ENCODE data around the gene GLB1L2. TPM values are rescaled to one million over a fixed set of nuclear protein-coding genes. Genes with fewer than 3 reads are reported as not detected.

Gene GLB1L2
- total and polyA plus RNA-seq, 2 of the 13 experiments (the other 11 are each of a cell fraction or from before 2014, with no cell fraction given) = 0.59 to 0.69 TPM

GRCh38 chr11:134405436-134405835, 73.6 kb downstream of the GLB1L2 start:
- no CpG with 5 or more reads among the region's 8 CpGs for WGBS (ENCODE audit: low lambda C conversion rate)
- ChIA-PET POLR2A (no interaction called here), CTCF (ENCODE audit: low intra/inter-chr PET ratio, low total read pairs) (no interaction called here)
- intact Hi-C loops (cut with micrococcal nuclease; ENCODE audit: unreplicated experiment) (no loop called here), in situ Hi-C loops (cut with HindIII; ENCODE audit: extremely low pct_ligation_motif_present, low pct_unique_long_range_greater_than_20kb) (no loop called here)
- Histone ChIP-seq H4K20me1 (ENCODE audit: insufficient read depth, low read length) (no peaks in the 10 kb centered on the region), H3K4me3 (replicated peaks in 1 of 3; ENCODE audit: insufficient read depth in 1 of 3, low read depth in 2 of 3, low read length in 3 of 3) (no peak overlapping the region), H3K79me2 (ENCODE audit: insufficient read depth, low read length) (no peaks in the 10 kb centered on the region), H3K36me3 (replicated peaks in 1 of 2; ENCODE audit: control insufficient read depth in 1 of 2, insufficient read depth in 2 of 2, low read length in 2 of 2) (no peaks in the 10 kb centered on the region), H3K27ac (ENCODE audit: extremely low read length, insufficient read depth, low read length) (no peak overlapping the region), H2AFZ (ENCODE audit: low read length) (no peak overlapping the region), H3K9ac (ENCODE audit: insufficient read depth, low read depth, low read length) (no peak overlapping the region), H3K27me3 (ENCODE audit: control insufficient read depth in 1 of 2, insufficient read depth in 2 of 2, low read length in 2 of 2) (peaks cover 3 to 43% of the 10 kb centered on the region in 2 experiments; a peak in 4 of 5 replicates), H3K9me3 (ENCODE audit: low read length) (no peaks in the 10 kb centered on the region), H3K4me1 (ENCODE audit: insufficient read depth, low read length) (no peaks in the 10 kb centered on the region), H3K4me2 (ENCODE audit: low read depth, low read length) (no peak overlapping the region)
- BruUV-seq (replicated peaks) = no TSS peak
- DNase-seq (ENCODE audit: low spot score) (no peak), FAIRE-seq (no peak), ATAC-seq (no peak)
- TF ChIP-seq IKZF1 (IDR thresholded peaks at IDR 0.05) = no peak
- no peak for TF ChIP-seq CHD4 (IDR thresholded peaks at IDR 0.05; ENCODE audit: borderline replicate concordance, low read length)
- no peak for TF ChIP-seq SNAPC2 (CRISPR knock-in tag; IDR thresholded peaks at IDR 0.05)
- TF ChIP-seq, protein P1, sequence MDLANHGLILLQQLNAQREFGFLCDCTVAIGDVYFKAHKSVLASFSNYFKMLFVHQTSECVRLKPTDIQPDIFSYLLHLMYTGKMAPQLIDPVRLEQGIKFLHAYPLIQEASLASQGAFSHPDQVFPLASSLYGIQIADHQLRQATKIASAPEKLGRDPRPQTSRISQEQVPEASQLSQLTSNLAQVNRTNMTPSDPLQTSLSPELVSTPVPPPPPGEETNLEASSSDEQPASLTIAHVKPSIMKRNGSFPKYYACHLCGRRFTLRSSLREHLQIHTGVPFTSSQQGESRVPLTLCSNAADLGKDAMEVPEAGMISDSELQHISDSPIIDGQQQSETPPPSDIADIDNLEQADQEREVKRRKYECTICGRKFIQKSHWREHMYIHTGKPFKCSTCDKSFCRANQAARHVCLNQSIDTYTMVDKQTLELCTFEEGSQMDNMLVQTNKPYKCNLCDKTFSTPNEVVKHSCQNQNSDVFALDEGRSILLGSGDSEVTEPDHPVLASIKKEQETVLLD (CRISPR knock-in tag; IDR thresholded peaks at IDR 0.05; ENCODE audit: low read depth) = no peak
- TF ChIP-seq CEBPB (IDR thresholded peaks at IDR 0.05; ENCODE audit: borderline replicate concordance, low read depth, low read length) = 0 out of 2 replicates have a peak, but pooled peaks have one; percentile 27
- no peak for TF ChIP-seq RAD21 (CRISPR knock-in tag; IDR thresholded peaks at IDR 0.05)

DNA sequence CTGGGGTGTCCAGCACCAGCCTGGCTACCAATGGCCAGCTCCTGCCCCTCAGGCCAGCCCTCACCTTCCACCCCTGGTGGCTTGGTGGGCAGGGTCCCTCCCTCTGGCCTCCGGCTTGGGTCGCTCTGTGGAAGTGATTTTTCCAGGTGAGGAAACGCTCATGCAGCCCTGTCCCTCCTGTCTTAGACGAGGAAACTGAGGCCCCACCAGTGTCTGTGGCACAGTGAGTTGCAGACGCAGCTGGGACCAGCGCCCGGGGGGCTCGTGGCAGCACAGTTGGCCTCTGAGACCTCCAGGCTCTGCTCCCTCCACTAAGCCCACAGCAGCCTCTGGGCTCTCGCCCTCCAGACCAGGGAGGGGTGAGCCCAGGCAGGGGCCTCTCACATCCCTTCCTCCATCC, 74.1 kb downstream of the GLB1L2 start:
- H3K27ac ChIP-seq (ENCODE audit: extremely low read length, insufficient read depth, low read length) = no peak overlapping the region
- ChIA-PET POLR2A (no interaction called here), CTCF (ENCODE audit: low intra/inter-chr PET ratio, low total read pairs) (no interaction called here)
- WGBS (ENCODE audit: low lambda C conversion rate) = 0% methylated on average over 2 of the region's 9 CpGs
- no peak overlapping the region for H3K9ac ChIP-seq (ENCODE audit: insufficient read depth, low read depth, low read length)
- H3K4me3 ChIP-seq (replicated peaks in 1 of 3; ENCODE audit: insufficient read depth in 1 of 3, low read depth in 2 of 3, low read length in 3 of 3) = no peak overlapping the region
- intact Hi-C loops (cut with micrococcal nuclease; ENCODE audit: unreplicated experiment) (no loop called here), in situ Hi-C loops (cut with HindIII; ENCODE audit: extremely low pct_ligation_motif_present, low pct_unique_long_range_greater_than_20kb) (no loop called here)
- H2AFZ ChIP-seq (ENCODE audit: low read length) = no peak overlapping the region
- TF ChIP-seq, protein P2, sequence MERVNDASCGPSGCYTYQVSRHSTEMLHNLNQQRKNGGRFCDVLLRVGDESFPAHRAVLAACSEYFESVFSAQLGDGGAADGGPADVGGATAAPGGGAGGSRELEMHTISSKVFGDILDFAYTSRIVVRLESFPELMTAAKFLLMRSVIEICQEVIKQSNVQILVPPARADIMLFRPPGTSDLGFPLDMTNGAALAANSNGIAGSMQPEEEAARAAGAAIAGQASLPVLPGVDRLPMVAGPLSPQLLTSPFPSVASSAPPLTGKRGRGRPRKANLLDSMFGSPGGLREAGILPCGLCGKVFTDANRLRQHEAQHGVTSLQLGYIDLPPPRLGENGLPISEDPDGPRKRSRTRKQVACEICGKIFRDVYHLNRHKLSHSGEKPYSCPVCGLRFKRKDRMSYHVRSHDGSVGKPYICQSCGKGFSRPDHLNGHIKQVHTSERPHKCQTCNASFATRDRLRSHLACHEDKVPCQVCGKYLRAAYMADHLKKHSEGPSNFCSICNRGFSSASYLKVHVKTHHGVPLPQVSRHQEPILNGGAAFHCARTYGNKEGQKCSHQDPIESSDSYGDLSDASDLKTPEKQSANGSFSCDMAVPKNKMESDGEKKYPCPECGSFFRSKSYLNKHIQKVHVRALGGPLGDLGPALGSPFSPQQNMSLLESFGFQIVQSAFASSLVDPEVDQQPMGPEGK (CRISPR knock-in tag; IDR thresholded peaks at IDR 0.05) = no peak
- TF ChIP-seq ARID2 (CRISPR knock-in tag; IDR thresholded peaks at IDR 0.05; ENCODE audit: borderline replicate concordance) (no peak), ZNF891 (CRISPR knock-in tag; IDR thresholded peaks at IDR 0.05) (no peak), CC2D1A (CRISPR knock-in tag; IDR thresholded peaks at IDR 0.05) (no peak), ZNF274 (CRISPR knock-in tag; IDR thresholded peaks at IDR 0.05) (no peak), DRAP1 (CRISPR knock-in tag; IDR thresholded peaks at IDR 0.05) (no peak)
- ATAC-seq (no peak), DNase-seq (ENCODE audit: low spot score) (no peak), FAIRE-seq (no peak)
- no peaks in the 10 kb centered on the region for H3K4me1 ChIP-seq (ENCODE audit: insufficient read depth, low read length)
- H3K9me3 ChIP-seq (ENCODE audit: low read length) = no peaks in the 10 kb centered on the region
- no peaks in the 10 kb centered on the region for H3K79me2 ChIP-seq (ENCODE audit: insufficient read depth, low read length)
- BruUV-seq (replicated peaks) = no TSS peak
- no peaks in the 10 kb centered on the region for H4K20me1 ChIP-seq (ENCODE audit: insufficient read depth, low read length)
- H3K4me2 ChIP-seq (ENCODE audit: low read depth, low read length) = no peak overlapping the region
- no peaks in the 10 kb centered on the region for H3K36me3 ChIP-seq (replicated peaks in 1 of 2; ENCODE audit: control insufficient read depth in 1 of 2, insufficient read depth in 2 of 2, low read length in 2 of 2)
- H3K27me3 ChIP-seq (ENCODE audit: control insufficient read depth in 1 of 2, insufficient read depth in 2 of 2, low read length in 2 of 2) = peaks cover 5 to 47% of the 10 kb centered on the region in 2 experiments; a peak in 4 of 5 replicates
